Spleen (tissue), 7 donors: Measurements from ENCODE around the gene ANO3.

Source experiments
- POLR2A ChIP-seq, 3 donors: fragments of 450-650 bp; IDR thresholded peaks; one replicate each; pipeline ENCODE4 v1.5.1; 2017; ENCODE audit warnings: antibody characterized with exemption in 3 of 3, mild to moderate bottlenecking in 1 of 3
- POLR2AphosphoS5 ChIP-seq, 3 donors: sonication (generic); formaldehyde crosslinking; IDR thresholded peaks; one replicate each; pipeline ENCODE4 v1.5.1; 2017; ENCODE audit warnings: antibody characterized with exemption in 3 of 3
- TF ChIP-seq, protein P1 (sequence below), 11 experiments: fragments of 200-600 bp in 7 of 11; fragments of 450-650 bp in 4 of 11; sonication (generic) in 4 of 11; IDR thresholded peaks in 8 of 11; conservative IDR thresholded peaks in 3 of 11; 1 replicate in 7 of 11; 2 replicates in 4 of 11; pipeline versions ENCODE4 v1.4.0 to v1.8.0; 2016 to 2021; ENCODE audit warnings: antibody characterized with exemption in 11 of 11, inconsistent platforms in 4 of 11, mild to moderate bottlenecking in 1 of 11
- donor health status: DM: no; HTN: no; CAD: no; lungs with moderate emphysema.
- donor health status: DM: no; HTN: no; CAD: no.
- donor health status: DM: no; HTN: no; CAD: no.

DNA sequence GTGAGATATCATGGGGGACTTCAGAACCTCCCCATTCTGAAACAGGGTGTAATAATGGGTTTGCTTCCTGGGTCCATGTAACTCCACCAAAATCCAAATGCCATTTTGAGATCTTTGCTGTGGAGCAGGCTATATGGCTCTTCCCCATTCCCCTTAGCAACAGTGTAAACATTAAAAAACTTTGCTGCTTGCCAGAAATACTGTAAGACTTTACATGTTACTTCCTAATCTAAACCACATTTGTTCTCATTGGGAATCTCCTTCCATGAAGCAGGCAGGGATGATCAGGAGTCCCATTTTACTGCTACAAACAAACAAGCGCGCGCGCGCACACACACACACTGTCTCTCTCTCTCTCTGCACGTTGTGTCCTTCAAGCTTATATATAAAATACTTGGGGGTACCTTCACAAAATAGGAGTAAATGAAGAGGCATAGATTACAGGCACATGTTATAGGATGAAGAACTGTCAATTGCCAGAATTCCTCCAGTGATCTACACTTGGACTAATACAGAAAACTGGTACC is 86.5 kb downstream of the ANO3 start:
- TF ChIP-seq, protein P1, sequence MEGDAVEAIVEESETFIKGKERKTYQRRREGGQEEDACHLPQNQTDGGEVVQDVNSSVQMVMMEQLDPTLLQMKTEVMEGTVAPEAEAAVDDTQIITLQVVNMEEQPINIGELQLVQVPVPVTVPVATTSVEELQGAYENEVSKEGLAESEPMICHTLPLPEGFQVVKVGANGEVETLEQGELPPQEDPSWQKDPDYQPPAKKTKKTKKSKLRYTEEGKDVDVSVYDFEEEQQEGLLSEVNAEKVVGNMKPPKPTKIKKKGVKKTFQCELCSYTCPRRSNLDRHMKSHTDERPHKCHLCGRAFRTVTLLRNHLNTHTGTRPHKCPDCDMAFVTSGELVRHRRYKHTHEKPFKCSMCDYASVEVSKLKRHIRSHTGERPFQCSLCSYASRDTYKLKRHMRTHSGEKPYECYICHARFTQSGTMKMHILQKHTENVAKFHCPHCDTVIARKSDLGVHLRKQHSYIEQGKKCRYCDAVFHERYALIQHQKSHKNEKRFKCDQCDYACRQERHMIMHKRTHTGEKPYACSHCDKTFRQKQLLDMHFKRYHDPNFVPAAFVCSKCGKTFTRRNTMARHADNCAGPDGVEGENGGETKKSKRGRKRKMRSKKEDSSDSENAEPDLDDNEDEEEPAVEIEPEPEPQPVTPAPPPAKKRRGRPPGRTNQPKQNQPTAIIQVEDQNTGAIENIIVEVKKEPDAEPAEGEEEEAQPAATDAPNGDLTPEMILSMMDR (IDR thresholded peaks at IDR 0.05 in 8 of 11, conservative IDR thresholded peaks at IDR 0.05 in 3 of 11), result no peak
- TF ChIP-seq POLR2AphosphoS5 (IDR thresholded peaks at IDR 0.05) (no peak), POLR2A (IDR thresholded peaks at IDR 0.05) (no peak)
